ENCODE data around the gene SASH3.

Gene SASH3

DNA sequence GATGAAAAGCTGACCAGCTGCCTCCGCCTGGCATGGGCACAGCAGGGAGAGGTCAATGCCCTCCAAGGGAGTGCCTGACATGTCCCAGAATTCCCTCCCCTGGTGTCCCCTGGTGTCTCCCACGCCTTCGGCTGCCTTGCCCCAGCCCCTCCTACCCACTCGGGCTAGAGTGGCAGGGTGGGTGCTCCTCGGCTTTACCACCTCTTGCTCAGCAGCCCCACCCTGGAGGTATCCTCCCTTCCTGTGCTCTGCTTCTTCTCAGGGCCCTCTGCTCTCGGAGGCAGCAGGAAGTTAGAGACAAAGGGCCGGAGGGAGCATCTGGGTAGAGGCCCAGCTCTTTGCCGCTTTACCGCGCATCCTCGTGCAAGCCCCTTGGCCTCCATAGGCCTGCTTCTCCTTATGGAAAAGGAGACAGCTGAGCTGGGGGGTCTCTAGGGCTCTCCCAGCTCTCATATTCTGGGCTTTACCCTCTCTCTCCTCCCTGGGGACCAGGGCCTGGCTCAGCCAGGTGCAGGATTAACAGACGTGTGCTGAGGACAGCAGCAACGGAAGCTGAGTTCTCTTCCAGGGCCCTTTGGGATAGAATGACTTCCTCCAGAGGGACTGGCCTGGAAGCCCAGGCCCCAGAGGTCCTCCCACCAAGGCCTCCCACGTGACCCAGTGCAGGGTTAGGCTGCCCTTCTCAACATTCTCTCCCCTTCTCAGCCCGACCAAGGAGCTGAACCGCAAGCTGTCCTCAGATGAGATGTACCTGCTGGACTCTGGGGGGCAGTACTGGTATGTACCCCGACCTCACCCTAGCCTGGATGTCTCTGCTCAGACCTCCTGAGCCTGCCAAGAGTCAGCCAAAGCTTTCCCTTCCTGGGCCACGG lies 23.7 kb upstream of the SASH3 start:
- FAIRE-seq: no peak
- no peak for DNase-seq (ENCODE audit: insufficient read length, low spot score)

DNA sequence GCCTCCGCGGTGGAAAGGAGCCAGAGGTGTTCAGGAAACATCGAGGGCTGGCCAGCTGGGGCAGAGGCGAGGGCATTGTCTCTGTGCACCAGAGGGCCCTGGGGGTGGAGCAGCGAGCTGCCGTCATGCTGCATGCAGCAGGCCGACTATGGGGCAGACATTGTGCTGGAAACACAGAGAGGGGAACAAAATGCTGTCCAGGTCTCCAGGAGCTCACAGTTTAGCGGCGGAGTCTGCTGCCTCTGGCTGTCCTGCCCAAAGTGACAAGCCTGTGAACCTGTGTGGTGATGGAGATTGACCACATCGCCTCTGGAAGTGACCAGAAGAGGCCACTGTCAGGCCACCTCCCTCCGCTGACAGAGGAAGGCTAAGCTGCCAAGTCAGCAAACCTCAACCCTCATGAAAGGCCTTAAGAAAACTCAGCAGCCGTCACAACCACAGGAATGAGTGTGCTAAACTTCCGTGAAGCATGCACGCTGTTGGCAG lies 20.1 kb upstream of the SASH3 start:
- DNase-seq (ENCODE audit: insufficient read length, low spot score): no peak
- FAIRE-seq: no peak

DNA sequence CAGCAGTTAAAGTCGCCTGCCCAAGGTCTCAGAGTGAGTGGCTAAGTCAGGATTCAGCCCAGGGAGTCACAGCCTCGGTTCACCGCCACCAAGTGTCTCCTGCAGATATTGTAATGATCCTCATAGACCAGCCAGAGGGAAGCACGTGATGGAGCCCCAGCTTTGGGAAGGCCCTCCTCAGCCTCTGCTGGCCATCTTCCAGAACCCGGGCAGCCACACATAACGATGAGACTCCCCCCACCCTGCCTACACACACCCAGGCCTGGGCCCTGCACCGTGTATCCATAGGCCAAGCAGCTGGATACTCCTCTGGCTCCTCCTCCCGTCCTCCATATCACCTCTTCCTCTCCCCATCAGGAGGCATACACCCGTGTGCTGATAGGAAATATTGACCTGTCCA lies 19.6 kb upstream of the SASH3 start:
- FAIRE-seq: no peak
- no peak for DNase-seq (ENCODE audit: insufficient read length, low spot score)

DNA sequence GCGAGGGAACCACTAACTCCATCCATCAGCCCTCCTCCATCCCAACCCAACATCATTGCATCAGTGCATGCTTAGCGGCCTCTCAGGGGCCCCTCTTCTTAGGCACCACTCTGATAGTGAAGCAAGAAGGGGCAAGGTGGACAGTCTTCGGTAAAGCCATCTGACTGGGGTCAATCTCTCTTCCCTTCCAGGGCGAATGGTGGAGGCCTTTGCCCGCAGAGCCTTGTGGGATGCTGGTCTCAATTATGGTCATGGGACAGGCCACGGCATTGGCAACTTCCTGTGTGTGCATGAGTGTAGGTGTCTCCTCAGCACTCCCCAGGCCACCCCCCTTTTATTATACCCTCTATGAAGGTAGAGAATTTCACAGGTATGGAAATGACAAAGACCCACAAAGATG lies 18.8 kb upstream of the SASH3 start:
- no peak for DNase-seq (ENCODE audit: insufficient read length, low spot score)
- FAIRE-seq: no peak

DNA sequence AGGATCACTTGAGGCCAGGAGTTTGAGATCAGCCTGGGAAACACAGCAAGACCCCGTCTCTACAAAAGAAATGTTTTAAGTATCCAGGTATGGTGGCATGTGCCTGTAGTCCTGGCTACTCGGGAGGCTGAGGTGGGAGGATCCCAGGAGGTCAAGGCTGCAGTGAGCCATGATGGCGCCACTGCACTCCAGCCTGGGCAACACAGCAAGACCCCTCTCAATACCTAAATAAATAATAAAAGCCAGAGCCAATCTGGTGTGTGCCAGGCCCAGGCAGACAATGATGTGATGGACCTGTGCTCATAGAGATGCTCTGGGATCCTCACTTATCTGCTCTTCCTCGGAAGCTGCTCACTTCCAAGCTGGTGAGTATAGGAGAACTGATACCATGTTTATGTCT lies 18.2 kb upstream of the SASH3 start:
- no peak for FAIRE-seq

DNA sequence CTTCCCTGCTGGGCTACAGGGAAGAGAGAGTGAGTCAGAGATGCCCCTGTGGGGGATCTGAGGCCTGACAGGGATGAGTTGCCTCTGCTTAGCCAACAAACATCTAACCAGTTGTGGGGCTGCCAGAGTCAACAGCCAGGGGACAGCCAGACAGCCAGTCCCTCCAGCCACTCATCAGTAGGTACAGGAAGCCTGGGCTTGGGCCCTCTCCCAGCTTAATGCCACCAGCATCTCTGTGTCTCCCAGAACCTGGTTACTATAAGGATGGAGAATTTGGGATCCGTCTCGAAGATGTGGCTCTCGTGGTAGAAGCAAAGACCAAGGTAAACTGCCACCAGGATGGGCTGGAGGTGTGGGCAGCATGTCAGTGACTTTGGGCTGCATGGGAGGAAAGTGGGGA lies 17.3 kb upstream of the SASH3 start:
- DNase-seq (ENCODE audit: insufficient read length, low spot score) (no peak), FAIRE-seq (no peak)

More for the DNA sequence above, 18.2 kb upstream of the SASH3 start:
- no peak for DNase-seq (ENCODE audit: insufficient read length, low spot score)

DNA sequence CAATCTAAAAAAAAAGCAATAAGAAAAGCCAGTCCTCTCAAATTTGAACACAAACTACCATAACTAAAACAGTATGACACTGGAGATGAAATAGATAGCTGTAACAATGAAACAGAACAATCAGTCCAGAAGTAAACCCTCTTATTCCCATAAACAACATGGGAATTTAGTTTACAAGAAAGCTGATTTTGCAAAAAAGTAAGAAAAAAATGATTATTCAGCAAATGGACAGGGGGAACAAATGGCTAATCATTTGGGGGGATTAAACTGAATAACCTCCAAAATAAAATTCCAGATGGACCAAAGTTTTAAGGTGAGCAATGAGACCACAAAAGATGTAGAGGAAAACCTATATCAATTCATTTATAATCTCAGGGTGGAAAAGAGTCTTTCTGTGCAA lies 16.1 kb upstream of the SASH3 start:
- FAIRE-seq: no peak
- DNase-seq (ENCODE audit: insufficient read length, low spot score): no peak

DNA sequence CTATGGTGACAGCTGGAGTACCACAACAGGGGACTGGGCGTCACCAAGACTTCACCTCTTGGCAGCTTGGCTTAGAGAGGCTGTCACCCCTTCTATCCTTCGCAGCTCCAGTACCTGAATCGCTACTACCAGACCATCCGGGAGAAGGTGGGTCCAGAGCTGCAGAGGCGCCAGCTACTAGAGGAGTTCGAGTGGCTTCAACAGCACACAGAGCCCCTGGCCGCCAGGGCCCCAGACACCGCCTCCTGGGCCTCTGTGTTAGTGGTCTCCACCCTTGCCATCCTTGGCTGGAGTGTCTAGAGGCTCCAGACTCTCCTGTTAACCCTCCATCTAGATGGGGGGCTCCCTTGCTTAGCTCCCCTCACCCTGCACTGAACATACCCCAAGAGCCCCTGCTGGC lies 11.6 kb upstream of the SASH3 start:
- DNase-seq (ENCODE audit: insufficient read length, low spot score) (no peak), FAIRE-seq (no peak)

DNA sequence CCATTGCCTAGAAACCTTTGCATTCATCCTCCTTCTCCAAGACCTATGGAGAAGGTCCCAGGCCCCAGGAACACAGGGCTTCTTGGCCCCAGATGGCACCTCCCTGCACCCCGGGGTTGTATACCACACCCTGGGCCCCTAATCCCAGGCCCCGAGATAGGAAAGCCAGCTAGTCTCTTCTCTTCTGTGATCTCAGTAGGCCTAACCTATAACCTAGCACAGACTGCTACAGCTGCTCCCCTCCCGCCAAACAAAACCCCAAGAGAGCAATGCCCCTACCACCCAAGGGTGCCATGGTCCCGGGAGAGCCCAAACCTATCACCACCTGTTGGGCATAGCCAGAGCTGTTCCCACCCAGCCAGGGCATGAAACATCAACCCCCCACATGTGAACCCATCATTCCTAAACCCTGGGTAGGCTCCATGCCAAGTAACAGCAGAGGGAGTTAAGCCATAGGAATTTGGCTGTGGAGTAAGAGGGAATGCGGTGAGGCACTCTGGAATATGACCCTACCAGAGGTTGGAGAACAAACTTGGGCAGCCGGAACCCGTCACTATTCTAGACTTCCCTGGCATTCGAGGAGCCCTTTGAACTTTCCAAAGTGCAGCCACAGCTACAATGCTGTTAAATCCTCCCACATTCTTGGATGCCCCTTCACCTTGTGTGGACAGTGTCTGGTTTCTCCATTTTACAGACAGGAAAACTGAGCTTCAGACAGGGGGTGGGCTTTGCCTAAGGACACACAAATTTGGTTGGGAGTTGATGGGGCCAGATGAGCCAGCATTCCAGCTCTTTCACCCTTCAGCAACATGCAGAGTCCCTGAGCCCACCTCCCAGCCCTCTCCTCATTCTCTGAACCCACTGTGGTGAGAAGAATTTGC lies 10.9 kb upstream of the SASH3 start:
- DNase-seq (ENCODE audit: insufficient read length, low spot score): no peak
- no peak for FAIRE-seq

DNA sequence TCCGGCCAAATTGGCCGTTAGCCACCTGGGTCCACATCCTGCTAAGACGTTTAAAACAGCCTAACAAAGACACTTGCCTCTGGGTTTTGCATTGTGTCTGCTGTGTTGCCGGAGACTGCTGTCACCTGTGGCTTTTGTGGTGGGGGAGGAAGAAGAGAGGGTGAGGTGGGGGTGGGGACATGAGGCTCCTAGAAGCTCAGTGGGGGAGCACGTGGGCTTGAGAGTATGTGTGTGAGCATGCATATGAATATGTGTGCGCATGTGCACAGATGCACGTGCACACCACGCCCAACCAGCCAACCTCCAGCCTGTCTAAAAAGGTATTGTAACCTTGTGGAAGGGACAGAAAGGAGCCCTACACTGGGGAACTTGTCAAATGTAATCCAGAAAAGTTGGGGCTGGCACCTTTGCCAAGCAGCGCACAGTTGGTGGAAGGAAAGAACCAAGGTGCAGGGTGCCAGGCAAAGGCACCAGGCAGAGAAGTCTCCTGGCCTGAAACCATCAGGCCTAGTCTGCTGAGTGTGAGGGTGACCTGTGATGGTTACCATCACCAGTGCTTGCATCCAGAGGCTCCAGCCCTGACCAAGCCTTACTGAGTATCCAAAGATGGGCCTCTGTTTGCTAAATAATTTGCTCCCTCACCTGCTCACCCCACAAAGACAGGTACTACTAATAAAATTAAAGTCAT lies 10.1 kb upstream of the SASH3 start:
- no peak for FAIRE-seq
- DNase-seq (ENCODE audit: insufficient read length, low spot score): no peak

DNA sequence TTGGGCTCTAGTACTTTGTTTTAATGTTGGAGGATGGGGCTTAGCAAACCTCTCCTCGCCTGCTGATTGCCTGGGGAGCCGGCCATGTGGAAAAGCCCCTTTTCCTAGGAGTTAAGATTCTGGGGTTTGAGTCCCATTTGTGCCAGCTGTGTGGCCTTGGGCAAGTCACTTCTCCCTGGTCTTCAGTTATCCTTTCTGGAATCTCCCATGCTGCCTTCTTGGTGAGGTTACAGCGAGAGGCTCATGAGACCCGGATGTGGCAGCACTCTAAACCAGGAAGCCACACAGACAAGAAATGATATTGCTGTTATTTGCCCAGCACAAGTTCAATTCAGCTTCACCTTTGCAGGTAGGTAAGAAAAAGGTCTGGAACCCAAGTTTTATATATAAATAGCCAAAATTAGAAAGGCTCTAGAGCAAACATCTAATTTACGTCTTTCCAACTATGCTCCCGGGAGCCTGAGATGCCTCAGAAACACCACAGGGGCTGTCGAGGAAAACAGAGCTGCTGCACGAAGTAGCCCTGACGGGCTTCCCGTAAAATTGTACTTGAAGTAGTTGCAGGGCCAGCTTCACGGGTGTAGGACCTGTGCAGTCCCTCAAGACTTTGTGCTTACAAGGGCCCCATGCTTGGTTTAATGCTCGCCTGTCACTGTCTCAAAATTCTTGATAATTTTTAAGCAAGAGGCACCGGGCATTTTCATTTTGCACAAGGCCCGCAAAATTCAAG lies 8.3 kb upstream of the SASH3 start:
- FAIRE-seq: no peak
- DNase-seq (ENCODE audit: insufficient read length, low spot score): no peak

DNA sequence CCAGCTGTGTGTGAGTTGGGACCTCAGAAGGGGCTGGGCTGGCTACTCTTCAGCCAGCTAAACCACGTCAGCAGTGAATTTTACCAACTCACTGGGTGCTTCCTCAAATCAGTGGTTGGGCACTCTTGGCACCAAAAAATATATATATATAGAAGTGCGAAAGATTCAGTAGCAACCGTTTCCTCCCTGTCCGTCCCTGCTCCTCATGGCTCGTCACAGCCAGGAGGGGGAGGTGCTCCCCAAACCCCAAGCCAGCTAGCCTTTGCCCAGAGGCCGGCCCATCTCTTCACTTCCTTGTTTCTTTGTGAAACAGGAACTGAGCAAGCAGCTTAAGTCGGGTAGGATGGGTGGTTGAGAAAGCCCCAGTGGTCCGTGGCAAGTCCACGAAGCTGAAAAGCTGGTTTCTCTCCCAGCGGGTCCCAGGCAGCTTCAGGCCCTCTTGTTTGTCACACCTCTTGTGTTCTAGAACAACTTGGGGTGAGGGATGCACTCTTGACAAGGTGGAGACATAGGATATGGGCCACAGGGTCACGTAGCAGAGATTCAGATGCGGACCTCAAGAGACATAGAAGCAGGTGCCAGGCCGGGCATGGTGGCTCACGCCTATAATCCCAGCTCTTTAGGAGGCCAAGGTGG lies 6.8 kb upstream of the SASH3 start:
- DNase-seq (ENCODE audit: insufficient read length, low spot score): no peak
- FAIRE-seq: no peak

DNA sequence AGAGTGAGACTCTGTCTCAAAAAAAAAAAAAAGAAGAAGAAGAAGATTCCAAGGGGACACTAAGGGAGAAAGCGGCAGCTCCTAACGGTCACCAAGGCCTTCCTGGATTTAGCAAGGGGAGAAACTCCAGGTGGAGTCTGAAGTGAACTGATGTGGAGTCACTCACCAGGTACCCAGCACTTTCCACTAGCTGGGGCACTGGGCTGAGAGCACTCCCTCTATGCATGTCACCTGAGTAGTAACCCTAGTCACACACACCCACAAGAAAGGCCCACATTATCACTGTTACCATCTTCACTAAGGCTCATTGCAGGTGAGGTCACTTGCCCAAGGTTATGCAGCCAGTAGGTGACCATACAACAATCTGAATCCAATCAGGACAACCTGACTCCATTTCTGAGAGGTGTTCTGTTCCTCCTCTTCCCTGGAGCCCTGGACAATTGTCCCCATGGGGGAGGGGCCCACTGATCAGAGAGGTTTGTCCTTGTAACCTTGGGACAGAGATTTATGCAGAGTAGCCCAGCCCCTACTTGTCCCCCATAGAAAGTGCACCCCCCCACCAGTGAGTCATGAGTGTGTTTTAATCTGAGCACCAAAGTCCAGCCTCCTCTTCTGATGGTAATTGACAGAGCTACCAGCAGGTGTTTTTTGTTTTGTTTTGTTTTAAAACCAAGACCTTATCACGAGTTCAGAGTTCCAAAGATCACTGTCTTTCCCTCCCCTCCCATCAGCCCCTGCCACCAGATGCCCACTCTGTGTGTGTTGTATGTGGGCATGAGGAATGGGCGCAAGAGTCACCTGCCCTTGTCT lies 5.9 kb upstream of the SASH3 start:
- FAIRE-seq (no peak), DNase-seq (ENCODE audit: insufficient read length, low spot score) (no peak)

DNA sequence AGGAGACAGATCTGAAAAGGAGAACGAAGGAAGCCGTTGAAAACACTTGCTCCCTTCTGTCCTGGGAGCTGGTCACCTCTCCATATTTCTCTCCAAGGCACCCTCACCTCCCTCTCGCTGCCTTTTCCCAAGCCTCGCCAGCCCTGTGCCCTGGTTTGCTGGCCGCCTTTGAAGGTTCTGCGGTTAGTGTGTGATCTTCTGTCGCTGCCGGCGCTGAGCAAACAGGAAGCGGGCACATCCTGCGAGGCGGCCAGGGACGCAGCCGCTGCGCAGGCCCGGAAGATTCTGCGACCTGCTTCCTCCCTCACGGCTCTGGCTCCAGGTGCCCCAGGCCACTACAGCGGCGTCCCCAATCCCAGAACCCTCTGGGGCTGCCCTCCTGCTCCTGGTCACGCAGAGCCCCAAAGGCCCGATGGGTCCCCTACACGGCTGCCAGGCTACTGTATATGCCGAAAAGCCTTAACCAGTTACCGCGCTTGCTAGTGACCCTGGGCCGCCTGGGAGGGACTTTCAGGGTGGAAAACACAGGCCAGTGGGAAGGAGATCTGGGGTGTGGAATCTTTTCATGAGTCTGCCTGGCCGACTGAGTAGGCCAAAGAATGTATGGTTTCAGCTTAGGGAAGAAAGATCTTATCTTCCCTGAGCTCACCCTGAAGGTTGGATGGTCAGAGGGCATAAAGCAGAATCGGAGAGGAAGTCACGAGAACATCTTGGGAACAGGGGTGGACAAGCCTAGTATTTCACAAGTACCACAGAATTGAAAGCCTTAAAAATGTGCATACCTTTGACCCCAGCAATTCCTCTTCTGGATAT lies 2.3 kb upstream of the SASH3 start:
- no peak for FAIRE-seq
- DNase-seq (ENCODE audit: insufficient read length, low spot score): no peak

DNA sequence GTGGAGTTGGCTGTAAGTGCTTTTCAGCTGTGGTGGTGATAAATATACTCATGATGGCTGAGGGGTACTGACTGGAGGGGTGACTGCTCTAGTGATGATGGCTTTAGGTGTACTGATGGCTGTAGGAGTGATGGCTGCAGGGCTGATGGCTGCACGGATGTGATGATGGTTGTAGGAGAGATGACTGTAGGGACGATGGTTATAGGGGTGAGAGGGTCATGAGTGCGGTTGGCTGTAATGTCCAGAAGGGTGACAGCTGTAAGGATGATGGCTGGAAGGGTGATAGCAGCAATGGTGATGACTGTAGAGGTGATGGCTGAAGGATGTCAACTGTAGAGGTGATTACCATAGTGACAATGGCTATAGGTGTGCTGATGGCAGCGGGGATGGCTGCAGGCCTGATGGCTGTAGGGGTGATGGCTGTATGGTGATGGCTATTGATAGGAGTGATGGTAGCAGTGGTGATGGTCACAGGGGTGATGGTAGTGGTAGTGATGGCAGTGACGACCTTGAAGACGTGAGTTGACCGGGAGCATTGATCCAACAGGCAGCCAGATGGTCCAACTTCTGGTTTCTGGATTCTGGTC lies 570 bp upstream of the SASH3 start:
- FAIRE-seq (no peak), DNase-seq (ENCODE audit: insufficient read length, low spot score) (no peak)

DNA sequence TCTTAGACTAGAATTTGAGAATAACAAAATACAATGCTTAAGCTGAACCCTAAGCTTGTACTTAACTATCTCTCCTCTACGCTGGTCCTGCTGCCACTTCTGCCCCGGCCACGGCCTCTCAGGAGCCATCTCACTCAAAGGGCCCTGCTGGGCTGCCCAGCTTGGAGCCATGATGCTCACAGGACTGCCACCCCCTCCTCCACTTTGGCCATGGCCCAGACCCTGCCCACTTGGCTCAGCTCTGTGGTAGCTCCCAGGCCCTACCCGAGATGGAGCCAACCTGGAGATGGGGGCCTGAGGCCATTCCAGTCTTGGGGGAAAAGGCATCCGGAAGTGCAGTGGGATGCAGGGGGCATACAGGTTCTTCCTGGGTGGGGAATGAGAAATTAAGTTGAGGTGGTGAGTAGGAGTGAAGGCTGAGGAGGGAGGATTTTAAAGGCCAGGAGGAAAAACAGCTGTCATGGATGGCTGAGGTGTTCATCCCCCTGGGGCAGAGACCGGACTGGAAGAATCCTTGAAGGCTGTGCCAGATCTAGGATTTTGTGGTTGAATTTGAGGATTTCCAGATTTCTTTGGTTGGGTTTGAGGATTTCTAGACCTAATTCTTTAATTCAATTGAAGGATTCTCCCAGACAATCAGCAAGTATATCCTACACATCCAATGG lies 824 bp downstream of the SASH3 start:
- DNase-seq (ENCODE audit: insufficient read length, low spot score) (no peak), FAIRE-seq (no peak)

DNA sequence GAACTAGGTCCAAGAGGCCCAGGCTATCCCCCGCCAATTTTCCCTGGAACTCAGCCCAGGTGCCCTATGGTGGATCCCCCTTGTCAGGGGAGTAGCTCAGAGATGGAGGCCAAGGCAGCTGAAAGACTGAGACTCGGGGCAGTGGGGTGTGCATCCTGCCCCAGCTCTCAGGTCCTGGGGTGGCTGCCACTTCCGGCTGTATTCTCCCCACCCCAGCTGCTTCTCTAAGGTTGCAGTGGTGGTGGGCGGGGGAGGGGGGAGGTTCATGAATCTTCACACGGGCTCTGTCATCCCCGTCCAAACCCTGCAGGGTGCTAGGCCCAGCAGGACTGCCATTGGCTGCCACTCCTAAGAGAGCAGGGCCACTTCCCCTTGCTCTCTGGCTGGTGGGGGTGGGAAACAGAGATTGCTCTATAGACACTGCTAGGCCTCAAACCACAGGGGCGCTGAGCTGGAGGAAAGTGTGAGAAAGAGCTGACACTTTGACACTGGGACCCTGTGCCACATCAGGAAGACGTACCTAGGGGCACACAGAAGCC lies 1.5 kb downstream of the SASH3 start:
- FAIRE-seq (no peak), DNase-seq (ENCODE audit: insufficient read length, low spot score) (no peak)

Measured in HTR-8/SVneo (cell line).